M059J (cell line): Measurements from ENCODE around the gene LRRN2. TPM values are rescaled to one million over a fixed set of nuclear protein-coding genes. Genes with fewer than 3 reads are reported as not detected.

Source experiments
- DNase-seq: peaks from one replicate; pipeline ENCODE4 v3.0.0-alpha.2; 2012; ENCODE audit warnings: low read depth
- total RNA-seq: library from RNA; depleted of rRNA; stranded (reverse); fragments of >200 nt; shearing (Covaris generic); gene quantifications from 2 replicates; pipeline ENCODE4 v1.2.3, GENCODE V29; 2014

The LRRN2 gene
- total RNA-seq, 1 experiment from 2014 or later, result 0.02 TPM

DNA sequence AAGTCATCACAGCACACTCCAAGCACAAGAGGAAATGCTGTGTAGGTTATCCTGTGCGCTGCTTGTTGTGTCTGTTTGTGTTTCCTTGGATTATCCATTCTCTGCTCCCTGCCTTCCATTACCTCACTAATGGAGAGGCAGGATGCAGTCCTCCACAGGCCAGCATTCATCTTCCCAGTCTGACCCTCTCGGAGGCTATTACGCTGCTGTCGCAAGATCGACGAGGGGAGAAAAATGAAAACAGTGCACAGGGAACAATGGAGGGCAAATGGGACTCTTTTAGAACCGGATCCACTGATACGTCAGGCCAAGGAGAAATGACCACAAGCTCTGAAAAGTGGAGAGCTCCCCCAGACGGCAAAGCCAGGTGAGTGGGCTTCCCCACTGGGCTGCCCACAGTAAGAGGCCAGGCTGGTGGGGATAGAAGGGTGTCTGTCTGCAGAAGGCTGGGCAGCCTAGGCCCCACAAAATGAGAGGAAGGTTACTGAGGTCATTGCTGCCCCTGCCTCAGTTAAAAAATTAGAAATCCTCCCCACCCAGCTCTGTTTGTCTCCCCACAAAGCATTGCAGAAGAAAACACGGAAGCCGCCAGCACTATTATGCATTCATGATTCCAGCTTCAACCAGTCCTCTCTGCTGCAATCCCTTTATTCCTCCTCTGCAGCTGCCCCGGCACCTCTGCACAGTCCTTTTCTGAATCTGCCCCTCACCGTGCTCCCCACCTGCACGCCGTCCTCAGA, 21.7 kb downstream of the LRRN2 start:
- DNase-seq, result no peak

GRCh38 chr1:204662530-204662929, 23.0 kb downstream of the LRRN2 start:
- no peak for DNase-seq

GRCh38 chr1:204660509-204660908, 25.0 kb downstream of the LRRN2 start:
- DNase-seq, result no peak

GRCh38 chr1:204659056-204659455, 26.5 kb downstream of the LRRN2 start:
- peak; percentile 33 for DNase-seq

DNA sequence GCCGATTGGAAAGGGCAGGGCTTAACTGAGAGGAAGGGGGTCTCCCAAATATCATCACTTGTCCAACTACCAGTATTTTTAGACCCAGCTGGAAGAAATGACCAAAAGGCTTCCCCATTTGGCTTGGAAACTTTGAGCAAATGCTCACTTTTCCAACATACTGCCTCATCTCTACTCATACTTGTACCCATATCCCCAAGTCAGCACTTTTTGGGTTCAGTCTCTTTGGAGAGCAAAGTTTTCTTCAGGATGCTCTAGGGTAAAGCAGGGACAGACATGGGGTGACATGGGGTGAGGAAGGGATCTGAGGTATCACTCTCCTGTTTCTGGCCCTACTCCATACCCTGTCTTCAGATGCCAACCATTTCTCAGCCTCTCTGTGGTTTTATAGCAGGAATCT, 27.2 kb downstream of the LRRN2 start:
- no peak for DNase-seq

DNA sequence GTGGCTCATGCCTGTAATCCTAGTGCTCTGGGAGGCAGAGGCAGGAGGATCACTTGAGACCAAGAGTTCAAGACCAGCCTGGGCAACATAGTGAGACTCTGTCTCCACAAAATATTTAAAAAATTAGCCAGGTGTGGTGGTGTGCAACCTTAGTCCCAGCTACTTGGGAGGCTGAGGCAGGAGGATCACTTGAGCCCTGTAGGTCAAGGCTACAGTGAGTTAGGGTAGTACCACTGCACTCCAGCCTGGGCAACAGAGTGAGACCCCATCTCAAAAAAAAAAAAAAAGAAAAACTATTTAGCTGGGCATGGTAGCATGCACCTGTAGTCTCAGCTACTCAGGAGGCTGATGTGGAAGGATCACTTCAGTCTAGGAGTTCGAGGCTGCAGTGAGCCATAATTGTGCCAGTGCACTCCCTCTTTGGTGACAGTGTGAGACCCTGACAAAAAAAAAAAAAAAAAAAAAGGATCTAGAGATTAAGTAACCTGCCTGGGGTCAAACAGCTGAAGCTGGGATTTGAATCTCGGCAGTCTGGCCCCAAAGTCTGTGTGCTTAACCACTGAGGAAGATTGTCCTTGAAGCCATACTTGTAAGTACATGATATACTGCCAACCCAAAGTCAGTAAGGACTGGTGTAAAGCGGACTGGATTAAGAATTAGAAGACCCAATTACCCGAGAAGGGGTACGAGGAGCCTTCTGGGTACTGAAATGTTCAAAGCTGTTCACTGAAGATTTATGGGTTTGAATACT, 31.8 kb downstream of the LRRN2 start:
- DNase-seq, result no peak

DNA sequence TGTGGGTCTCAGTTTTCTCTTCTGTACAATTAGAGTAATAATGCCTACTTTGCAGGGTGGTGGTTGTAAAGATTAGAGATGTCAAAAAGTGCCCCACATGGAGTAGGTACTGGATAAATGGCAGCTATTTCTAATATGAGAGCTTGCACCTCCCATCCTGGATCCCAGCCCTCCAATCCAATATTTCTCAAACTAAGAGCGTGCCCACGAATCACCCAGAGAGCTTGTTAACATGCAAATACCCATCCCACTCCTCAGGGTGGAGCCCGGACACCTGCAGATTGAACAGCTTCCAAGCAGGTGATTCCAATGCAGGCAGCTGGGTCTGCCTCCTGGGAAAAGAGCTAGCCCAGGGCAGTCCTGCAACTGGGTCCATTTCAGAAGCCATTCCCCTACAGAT, 33.0 kb downstream of the LRRN2 start:
- DNase-seq, result no peak

DNA sequence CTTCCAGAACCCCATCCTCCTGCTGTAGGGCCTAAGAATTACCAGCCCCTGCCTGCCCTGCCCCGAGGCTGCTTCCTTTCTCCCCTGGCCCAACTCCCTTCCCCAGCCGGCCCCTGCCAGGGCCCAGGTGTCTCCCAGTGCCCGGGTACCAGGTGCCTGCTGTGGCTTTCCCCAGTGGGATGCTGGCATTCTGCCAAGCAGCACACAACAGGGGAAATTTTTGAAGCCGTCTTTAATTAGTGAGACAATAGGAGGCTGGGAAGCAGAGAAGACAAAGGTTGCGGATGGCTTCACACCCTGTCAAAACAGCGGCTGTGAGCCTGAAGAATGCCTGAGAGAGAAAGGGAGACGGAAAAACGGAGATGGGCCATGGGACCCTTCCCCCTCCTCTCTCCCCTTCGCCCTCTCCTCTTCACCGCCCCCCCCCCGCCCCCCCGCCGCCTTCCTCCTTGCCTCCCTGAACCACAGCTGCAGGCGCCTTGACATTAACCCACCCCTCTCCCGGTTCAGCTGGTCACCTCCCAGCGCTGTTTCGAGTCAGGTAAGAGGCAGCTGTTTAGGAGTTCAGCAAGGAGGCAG, 33.6 kb downstream of the LRRN2 start:
- no peak for DNase-seq

DNA sequence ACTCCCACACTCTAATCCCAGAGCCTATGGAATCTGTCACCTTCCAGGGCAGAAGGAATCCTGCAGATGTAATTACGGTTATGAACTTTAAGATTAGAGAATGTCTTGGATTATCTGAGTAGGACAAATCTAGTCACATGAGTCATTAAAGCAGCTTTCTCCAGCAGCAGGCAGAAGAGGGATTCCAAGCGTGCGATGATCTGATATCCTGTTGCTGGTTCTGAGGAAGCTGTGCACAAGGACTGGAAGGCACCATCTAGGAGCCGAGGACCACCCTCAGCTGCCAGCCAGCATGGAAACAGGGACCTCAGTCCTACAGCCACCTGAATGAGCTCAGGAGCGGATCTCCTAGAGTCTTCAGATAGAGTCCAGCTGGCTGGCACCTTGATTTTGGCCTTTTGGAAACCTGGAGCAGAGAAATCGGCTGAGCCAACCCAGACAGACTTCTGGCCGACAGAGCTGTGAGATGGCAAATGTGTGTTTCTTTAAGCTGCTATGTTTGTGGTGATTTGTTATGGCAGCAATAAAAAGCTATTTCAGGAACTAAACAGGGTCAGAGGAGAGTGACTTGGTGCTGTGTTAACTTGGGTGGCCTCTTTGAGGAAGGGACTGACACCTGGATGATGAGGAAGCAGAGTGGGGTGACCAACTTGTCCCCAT, 34.5 kb downstream of the LRRN2 start:
- DNase-seq, result no peak

DNA sequence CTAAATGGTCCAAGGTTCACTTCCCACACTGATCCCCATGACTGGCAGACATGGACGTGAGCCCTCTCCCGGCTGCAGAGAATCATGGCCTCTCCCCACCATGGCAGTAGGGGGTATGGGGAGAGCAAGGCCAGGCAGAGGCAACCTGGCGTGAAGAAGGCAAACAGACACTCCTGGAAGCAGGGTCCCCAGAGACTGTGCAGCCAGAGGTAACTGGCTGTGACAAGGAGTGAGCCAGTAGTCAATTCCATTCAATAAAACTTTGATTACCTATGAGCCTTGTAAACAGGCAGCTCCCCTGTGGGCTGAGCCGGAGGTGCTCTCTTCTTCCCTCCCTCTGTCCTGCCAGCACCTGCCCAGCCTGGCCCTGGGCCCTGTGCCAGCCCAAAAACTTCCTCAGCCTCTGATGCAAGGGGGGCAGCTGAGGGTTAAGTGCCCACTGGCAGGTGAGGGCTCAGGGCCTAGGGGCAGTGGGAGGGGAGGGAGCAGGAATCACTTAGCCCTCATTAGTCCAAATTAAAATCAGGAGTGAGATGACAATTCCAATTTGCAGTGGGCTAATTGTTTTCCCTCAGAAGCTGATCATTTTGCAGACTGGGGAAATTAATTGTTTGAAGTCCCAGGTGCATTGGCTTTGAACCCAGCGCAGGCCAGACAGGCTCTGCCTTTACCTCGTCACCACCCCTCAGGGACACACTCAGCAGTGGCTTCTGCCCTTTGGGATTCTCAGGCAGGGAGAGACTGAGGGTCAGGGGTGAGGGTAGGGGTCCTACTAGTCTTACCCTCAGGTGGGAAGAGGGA, 35.6 kb downstream of the LRRN2 start:
- no peak for DNase-seq

DNA sequence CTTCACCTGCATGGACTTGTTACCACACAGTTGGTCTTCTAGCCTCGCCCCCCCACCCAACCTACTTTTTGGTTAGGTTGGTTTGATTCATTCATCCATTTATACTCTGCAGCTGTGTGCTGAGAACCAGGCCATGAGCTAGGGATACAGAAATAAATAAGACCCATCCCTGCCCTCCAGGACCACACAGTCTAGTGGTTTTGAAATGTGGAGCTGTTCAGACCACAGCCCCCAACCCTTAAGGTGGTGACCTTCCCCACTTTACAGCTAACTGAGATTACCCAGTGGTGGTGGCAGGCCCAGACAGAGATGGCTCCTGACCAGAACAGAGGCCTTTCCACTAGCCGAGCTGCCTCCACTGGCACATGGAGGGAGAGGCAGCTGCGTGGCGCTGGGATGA, 37.0 kb downstream of the LRRN2 start:
- no peak for DNase-seq

GRCh38 chr1:204647805-204648153, 37.8 kb downstream of the LRRN2 start:
- no peak for DNase-seq

DNA sequence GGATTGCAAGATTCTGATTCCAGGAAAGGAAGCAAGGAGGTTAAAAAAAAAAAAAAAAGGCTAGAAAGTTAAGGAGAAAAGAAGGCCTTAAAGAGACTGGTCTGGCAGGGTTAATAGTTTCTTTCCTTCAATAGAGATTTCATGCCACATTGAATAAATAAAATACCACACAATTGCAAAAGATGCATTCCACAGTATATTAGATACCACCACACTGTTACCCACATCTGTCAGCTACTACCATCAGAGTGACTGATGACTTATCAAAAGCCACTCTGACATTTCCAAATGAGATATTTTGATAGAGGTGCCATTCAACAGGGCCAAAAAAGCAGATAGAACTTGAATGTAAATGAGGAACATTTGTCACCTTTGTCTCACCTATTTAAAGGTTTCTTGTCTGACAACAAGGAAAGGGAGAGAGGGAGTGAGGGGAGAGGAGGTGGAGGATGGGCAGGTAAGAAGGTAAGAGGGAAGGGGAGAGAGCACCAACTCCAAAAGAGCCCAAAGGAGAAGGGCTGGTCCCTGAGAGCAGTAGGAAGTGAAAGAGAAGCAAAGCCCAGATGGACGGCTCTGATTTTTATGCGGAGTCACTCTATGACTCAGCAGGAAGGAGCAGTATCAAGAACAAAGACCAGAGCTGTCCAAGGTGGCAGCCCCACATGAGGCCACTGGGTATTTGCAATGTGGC, 38.3 kb downstream of the LRRN2 start:
- DNase-seq, result peak; percentile 83

DNA sequence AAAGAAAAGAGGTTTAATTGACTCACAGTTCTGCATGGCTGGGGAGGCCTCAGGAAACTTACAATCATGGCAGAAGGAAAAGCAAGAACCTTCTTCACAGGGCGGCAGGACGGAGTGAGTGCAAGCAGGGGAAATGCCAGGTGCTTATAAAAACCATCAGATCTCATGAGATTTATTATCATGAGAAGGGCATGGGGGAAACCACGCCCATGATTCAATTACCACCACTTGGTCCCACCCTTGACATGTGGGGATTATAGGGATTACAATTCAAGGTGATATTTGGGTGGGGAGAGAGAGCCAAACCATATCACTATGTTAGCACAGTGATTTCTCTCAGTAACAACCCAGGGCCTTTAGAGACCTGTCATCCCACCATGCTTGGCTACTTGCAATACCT, 39.9 kb downstream of the LRRN2 start:
- DNase-seq, result no peak

DNA sequence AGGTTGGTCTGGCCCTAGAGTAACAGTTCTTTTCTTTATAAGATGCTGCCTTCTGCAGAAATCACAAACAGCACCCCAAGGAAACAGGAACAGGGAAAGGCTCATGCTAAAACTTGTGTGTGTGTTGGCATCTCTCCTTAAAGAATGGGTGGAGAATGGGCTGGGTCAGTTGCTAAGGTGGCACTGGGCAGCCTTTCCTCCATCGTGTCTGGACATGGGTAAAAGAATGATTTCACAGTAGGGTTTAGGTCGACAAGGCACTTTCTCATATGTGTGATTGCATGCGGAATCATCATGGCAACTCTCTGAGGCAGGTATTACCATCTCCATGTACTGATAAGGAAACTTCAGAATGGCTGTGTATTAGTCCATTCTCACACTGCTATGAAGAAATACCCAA, 40.3 kb downstream of the LRRN2 start:
- no peak for DNase-seq

- DNase-seq, result no peak
Observed at GRCh38 chr1:204643503-204643902, 42.0 kb downstream of the LRRN2 start.

DNA sequence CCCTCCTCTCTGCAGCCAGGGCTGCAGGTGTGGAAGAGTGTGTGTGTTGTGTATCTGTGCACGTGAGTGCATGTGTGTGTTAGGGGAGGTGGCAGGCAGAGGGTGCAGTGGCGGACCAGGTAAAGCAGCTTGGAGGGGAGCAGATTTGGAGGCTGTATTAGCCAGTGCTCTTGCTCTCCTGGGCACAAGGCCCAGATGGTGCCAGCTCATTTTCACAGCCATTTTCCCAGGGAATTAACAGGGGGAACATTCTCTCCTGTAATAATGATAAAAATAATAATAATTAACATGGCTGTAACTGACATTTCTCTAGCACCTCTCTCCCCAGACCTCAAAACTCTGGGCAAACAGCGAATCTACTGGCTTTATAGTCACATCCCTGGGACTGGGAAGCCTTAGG, 43.6 kb downstream of the LRRN2 start:
- DNase-seq, result no peak

DNA sequence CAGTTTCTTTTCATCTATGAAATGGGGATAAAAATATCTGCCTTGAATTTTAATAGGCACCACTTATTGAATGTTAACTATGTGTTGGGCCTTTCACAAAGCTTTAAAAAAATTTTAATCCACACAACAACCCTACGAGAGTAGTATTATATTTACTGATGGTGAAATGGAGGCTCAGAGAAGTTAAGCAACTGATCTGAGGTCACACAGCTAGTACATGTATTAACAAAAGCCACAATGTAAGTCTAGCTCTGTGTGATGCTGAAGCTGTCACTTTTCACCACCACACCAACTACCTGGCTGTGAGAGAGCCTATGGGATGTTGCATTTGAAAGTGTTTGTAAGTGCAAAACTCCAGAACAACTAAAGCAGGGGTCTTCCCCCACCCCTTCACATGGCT, 44.1 kb downstream of the LRRN2 start:
- no peak for DNase-seq

DNA sequence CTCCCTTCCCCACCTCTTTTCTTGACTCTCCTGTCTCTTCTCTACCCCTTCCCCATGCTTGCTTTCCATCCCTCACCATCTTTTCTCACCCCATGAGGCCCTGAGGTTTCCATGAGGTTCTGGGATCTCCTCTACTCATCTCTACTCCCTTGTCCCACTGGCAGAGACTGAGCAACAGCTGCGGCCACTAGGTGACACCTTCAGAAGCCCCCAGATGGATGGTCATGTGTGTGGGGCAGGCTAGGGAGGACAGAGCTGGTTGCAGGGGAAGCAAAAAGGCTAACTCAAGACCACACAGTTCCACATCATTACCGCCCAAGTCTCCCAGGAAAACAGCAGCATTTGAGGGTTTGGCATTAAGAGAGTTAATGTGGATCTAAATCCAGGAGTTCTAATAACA, 45.0 kb downstream of the LRRN2 start:
- no peak for DNase-seq

GRCh38 chr1:204634260-204634910, 51.2 kb downstream of the LRRN2 start:
- DNase-seq, result no peak

DNA sequence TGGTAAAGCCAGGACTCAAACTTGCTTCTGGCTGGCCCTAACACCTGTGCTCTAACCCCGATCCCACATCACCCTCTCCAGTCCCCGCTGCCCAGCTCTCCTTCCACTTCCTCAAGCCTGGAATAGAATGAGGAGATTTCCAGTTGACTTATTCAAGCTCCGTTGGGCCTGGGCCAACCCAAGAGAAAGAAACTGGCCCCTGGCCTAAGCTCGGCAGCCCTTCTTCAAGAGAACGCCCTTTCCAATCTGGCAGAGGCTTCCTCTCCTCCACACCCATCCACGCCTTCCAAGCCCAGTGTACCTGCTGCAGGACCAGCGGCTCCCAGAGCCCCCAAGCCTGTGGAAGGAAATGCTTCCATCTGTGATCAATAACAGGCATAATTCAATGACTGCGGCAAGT, 51.9 kb downstream of the LRRN2 start:
- DNase-seq, result no peak
